ENCODE data around the gene GMIP.
A peak's percentile ranks its signal among the peaks of the same experiment; 100 is the strongest.
"Not testable (repeated sequence)": the region's sequence is repeated elsewhere in the genome, so short reads cannot be mapped to it uniquely, and the experiment has no call there.

The GMIP gene

DNA sequence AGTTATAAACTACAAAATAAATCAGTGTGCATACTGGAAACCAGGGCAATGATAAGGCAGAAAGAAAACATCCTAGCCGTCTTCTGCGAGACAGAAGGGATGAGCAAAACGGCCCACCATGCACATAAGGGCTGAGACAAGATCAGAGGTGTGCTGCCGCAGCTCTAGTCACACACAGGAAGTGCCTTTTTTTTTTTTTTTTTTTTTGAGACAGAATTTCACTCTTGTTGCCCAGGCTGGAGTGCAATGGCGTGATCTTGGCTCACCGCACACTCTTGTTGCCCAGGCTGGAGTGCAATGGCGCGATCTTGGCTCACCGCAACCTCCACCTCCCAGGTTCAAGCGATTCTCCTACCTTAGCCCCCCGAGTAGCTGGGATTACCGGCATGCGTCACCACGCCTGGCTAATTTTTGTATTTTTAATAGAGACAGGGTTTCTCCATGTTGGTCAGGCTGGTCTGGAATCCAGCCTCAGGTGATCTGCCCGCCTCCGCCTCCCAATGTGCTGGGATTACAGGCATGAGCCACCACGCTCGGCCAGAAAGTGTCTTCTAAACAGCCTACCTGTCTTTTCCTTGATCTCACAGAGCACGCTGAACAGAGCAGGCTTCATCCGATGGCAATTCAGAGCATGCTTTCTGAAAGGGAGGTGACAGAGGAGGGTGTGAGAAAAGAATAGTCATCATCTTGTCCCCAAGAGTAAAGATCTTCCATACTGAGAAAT, 44.6 kb downstream of the GMIP start:
- H3K27me3 ChIP-seq (ENCODE audit: insufficient read depth, low read length); H3K4me3 ChIP-seq (ENCODE audit: low read length); H3K9me3 ChIP-seq (ENCODE audit: insufficient read depth, low read depth, low read length); H3K9ac ChIP-seq (ENCODE audit: low read depth, low read length); H3K27ac ChIP-seq (ENCODE audit: low read depth, low read length); H3K36me3 ChIP-seq (ENCODE audit: insufficient read depth, low read length): not testable (repeated sequence)
- 96% methylated on average over 20 of the region's 20 CpGs for WGBS
- H3K4me1 ChIP-seq (ENCODE audit: insufficient read depth, low read length), result peaks cover 12% of the 10 kb centered on the region

GRCh38 chr19:19597809-19598306, 45.6 kb downstream of the GMIP start:
- no peak overlapping the region for H3K27ac ChIP-seq (ENCODE audit: low read depth, low read length)

DNA sequence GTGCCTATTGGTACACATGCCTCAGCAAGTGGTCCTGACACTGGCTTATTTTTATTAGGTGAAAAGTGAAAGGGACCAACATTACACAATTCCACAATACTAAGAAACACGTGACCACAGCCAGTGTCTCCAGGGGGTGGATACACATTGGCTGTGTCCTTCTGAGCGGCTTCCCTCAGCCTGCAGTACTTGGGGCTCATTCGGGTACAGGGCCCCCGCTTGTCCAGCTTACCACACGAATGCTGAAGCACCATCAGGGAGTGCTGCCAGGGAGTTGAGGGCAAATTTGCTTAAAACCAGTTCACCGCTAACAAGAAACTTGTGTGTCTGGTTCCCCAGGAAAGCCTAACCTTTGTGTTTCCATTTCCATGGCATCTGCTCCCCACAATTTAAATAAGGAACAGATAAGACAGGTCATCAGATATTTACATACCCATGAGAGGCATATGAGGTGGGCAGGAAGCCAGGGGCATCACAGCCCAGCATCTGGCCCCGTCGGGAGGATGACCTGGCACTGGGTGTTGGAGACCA, 48.2 kb downstream of the GMIP start:
- Histone ChIP-seq H3K27ac (ENCODE audit: low read depth, low read length) (no peak overlapping the region), H3K4me1 (ENCODE audit: insufficient read depth, low read length) (peaks cover 12% of the 10 kb centered on the region), H3K4me3 (ENCODE audit: low read length) (no peak overlapping the region), H3K27me3 (ENCODE audit: insufficient read depth, low read length) (no peaks in the 10 kb centered on the region), H3K36me3 (ENCODE audit: insufficient read depth, low read length) (0 out of 2 replicates have a peak, but pooled peaks cover 3% of the 10 kb centered on the region), H3K9me3 (ENCODE audit: insufficient read depth, low read depth, low read length) (no peaks in the 10 kb centered on the region), H3K9ac (ENCODE audit: low read depth, low read length) (no peak overlapping the region)
- WGBS, result 89% methylated on average over 8 of the region's 8 CpGs

More at GRCh38 chr19:19597809-19598306, 45.6 kb downstream of the GMIP start:
- no peak overlapping the region for H3K4me3 ChIP-seq (ENCODE audit: low read length)
- H3K9me3 ChIP-seq (ENCODE audit: insufficient read depth, low read depth, low read length), result no peaks in the 10 kb centered on the region
- peaks cover 9% of the 10 kb centered on the region for H3K4me1 ChIP-seq (ENCODE audit: insufficient read depth, low read length)
- H3K36me3 ChIP-seq (ENCODE audit: insufficient read depth, low read length), result 0 out of 2 replicates have a peak, but pooled peaks cover 3% of the 10 kb centered on the region
- H3K9ac ChIP-seq (ENCODE audit: low read depth, low read length), result no peak overlapping the region
- 91% methylated on average over 8 of the region's 8 CpGs for WGBS
- no peaks in the 10 kb centered on the region for H3K27me3 ChIP-seq (ENCODE audit: insufficient read depth, low read length)

- no peaks in the 10 kb centered on the region for H3K27me3 ChIP-seq (ENCODE audit: insufficient read depth, low read length)
- H3K4me3 ChIP-seq (ENCODE audit: low read length), result no peak overlapping the region
- 0 out of 2 replicates have a peak, but pooled peaks cover 3% of the 10 kb centered on the region for H3K36me3 ChIP-seq (ENCODE audit: insufficient read depth, low read length)
- no peak overlapping the region for H3K27ac ChIP-seq (ENCODE audit: low read depth, low read length)
- WGBS, result 97% methylated on average over 4 of the region's 4 CpGs
- H3K9ac ChIP-seq (ENCODE audit: low read depth, low read length), result no peak overlapping the region
- H3K9me3 ChIP-seq (ENCODE audit: insufficient read depth, low read depth, low read length), result no peaks in the 10 kb centered on the region
- peaks cover 12% of the 10 kb centered on the region for H3K4me1 ChIP-seq (ENCODE audit: insufficient read depth, low read length)
These were observed 49.1 kb downstream of the GMIP start for GRCh38 chr19:19594381-19594780.

DNA sequence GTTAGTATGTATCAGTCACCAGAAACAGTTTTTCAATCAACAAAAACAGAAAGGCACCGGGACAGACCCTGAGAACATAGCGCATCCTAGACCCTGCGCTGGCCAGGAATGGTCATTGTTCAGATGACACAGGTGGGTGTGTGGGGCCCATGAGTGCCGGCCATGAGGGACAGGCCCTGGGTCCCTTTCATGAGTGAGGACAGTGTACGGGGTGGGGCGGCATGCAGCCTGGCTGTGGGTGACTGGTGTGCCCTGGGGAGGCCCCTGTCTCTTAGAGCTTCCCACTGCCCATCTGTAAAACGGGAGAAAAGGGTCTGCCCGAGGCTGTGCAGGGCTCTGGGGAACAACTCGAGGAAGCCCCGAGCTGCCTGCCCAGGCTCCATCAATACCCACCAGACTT, 50.8 kb downstream of the GMIP start:
- no peaks in the 10 kb centered on the region for H3K27me3 ChIP-seq (ENCODE audit: insufficient read depth, low read length)
- no peak overlapping the region for H3K4me3 ChIP-seq (ENCODE audit: low read length)
- no peak overlapping the region for H3K27ac ChIP-seq (ENCODE audit: low read depth, low read length)
- peaks cover 12% of the 10 kb centered on the region for H3K4me1 ChIP-seq (ENCODE audit: insufficient read depth, low read length)
- WGBS, result 97% methylated on average over 10 of the region's 10 CpGs
- no peaks in the 10 kb centered on the region for H3K9me3 ChIP-seq (ENCODE audit: insufficient read depth, low read depth, low read length)
- 0 out of 2 replicates have a peak, but pooled peaks cover under 1% of the 10 kb centered on the region for H3K36me3 ChIP-seq (ENCODE audit: insufficient read depth, low read length)
- H3K9ac ChIP-seq (ENCODE audit: low read depth, low read length), result no peak overlapping the region

DNA sequence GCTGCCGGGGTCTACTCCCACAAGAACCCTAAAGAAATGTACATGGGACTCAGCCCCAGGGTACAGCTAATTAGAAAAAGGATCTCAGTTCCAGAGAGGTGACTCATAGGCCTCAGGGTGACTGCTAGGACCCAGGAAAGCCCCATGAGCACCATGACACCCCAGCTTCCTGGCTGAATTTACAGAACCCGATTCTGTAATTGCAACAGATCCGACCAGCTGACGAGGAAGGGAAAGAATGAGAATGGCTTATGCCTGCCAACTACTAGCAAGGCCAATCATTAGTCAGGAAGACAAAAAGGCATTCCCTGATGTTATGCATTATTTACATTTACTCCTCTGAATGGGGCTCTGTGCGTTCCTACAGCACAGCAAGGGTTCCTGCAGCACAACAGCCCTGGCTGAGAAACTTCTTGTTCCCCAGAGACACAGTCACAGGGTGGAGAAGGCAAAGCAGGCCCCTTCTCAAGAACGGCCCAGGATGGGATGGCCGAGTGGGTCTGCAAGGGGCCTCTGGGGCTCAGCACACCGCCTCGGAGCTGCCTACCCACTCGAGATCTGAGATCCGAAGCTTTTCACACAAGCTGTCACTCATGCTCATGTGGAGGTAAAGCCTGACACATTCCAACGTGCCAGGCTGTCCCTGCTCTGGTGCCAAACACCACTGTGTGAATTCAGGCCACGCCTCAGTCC, 52.2 kb downstream of the GMIP start:
- Histone ChIP-seq H3K27me3 (ENCODE audit: insufficient read depth, low read length) (no peaks in the 10 kb centered on the region), H3K4me1 (ENCODE audit: insufficient read depth, low read length) (peaks cover 12% of the 10 kb centered on the region), H3K27ac (ENCODE audit: low read depth, low read length) (peak overlapping the region; percentile 70; the same call in 1 of the 2 replicates), H3K9me3 (ENCODE audit: insufficient read depth, low read depth, low read length) (no peaks in the 10 kb centered on the region), H3K9ac (ENCODE audit: low read depth, low read length) (no peak overlapping the region), H3K4me3 (ENCODE audit: low read length) (0 out of 2 replicates have a peak overlapping the region, but pooled peaks have one; percentile 0), H3K36me3 (ENCODE audit: insufficient read depth, low read length) (no peaks in the 10 kb centered on the region)
- 53% methylated on average over 12 of the region's 13 CpGs for WGBS

DNA sequence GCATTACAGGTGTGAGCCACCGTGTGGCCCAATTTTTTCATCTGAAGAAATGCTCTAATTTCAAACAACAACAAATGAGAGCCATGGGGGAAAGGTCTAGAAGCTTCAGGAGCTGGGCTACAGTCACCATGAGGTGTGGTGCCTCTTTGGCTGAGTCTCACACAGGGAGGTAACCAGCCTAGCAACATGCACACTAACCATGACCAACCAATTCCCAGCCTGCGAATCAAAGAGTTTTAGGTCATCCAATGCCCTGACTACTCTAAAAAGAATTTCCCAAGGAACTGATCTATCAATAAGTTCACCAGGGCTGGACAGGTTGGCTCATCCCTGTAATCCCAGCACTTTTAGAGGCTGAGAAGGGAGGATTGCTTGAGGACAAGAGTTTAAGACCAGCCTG, 54.9 kb downstream of the GMIP start:
- Histone ChIP-seq H3K9ac (ENCODE audit: low read depth, low read length) (no peak overlapping the region), H3K36me3 (ENCODE audit: insufficient read depth, low read length) (no peaks in the 10 kb centered on the region), H3K27me3 (ENCODE audit: insufficient read depth, low read length) (no peaks in the 10 kb centered on the region), H3K9me3 (ENCODE audit: insufficient read depth, low read depth, low read length) (no peaks in the 10 kb centered on the region), H3K4me3 (ENCODE audit: low read length) (no peak overlapping the region), H3K27ac (ENCODE audit: low read depth, low read length) (no peak overlapping the region), H3K4me1 (ENCODE audit: insufficient read depth, low read length) (peaks cover 12% of the 10 kb centered on the region)
- 86% methylated on average over 2 of the region's 2 CpGs for WGBS

DNA sequence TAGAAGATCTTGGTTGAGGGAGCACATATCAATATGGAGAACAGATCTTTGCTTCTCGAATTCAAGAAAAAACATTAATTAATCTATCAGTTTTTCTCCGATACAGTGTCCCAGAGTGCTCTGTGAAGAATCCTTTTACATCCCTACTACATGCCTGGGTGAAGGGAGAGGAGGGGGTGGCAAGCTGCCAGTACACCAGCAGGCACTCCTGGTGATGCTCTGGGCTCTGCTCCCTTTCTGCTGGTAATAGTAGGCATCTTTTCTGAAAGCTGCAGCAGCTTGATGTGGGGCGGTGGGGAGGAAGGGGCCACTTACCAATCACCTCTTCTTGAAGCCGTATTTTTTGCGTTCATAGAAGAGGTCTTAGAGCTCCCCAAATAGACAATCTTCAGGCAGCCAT, 55.7 kb downstream of the GMIP start:
- WGBS, result 95% methylated on average over 4 of the region's 5 CpGs
- no peak overlapping the region for H3K9ac ChIP-seq (ENCODE audit: low read depth, low read length)

GRCh38 chr19:19584356-19584755, 59.1 kb downstream of the GMIP start:
- WGBS, result 90% methylated on average over 6 of the region's 6 CpGs
- H3K9me3 ChIP-seq (ENCODE audit: insufficient read depth, low read depth, low read length), result no peaks in the 10 kb centered on the region

More for the DNA sequence above, 55.7 kb downstream of the GMIP start:
- no peaks in the 10 kb centered on the region for H3K36me3 ChIP-seq (ENCODE audit: insufficient read depth, low read length)
- no peak overlapping the region for H3K27ac ChIP-seq (ENCODE audit: low read depth, low read length)
- no peaks in the 10 kb centered on the region for H3K27me3 ChIP-seq (ENCODE audit: insufficient read depth, low read length)
- H3K9me3 ChIP-seq (ENCODE audit: insufficient read depth, low read depth, low read length), result no peaks in the 10 kb centered on the region
- no peak overlapping the region for H3K4me3 ChIP-seq (ENCODE audit: low read length)
- peaks cover 12% of the 10 kb centered on the region for H3K4me1 ChIP-seq (ENCODE audit: insufficient read depth, low read length)

DNA sequence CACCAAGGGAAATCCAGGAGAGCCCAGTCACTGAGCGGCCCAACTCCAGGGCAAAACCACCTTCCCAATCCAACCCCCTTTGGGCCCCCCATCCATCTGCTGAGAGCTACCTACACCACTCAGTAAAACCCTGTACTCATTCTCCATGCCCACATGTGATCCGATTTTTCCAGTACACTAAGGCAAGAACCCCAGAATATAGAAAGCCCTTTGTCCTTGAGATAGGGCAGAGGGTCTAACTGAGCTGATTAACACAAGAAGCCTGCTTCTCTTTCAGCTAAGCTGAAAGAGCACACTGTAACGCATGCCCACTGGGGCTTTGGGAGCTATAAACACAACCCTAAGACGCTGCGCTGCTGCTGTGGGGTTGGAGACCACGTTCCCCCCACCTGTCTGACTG, 61.0 kb downstream of the GMIP start:
- Histone ChIP-seq H3K27ac (ENCODE audit: low read depth, low read length) (no peak overlapping the region), H3K9ac (ENCODE audit: low read depth, low read length) (no peak overlapping the region), H3K36me3 (ENCODE audit: insufficient read depth, low read length) (no peaks in the 10 kb centered on the region), H3K27me3 (ENCODE audit: insufficient read depth, low read length) (no peaks in the 10 kb centered on the region), H3K4me3 (ENCODE audit: low read length) (no peak overlapping the region), H3K4me1 (ENCODE audit: insufficient read depth, low read length) (no peaks in the 10 kb centered on the region), H3K9me3 (ENCODE audit: insufficient read depth, low read depth, low read length) (no peaks in the 10 kb centered on the region)
- 89% methylated on average over 6 of the region's 6 CpGs for WGBS

More at GRCh38 chr19:19584356-19584755, 59.1 kb downstream of the GMIP start:
- Histone ChIP-seq H3K27me3 (ENCODE audit: insufficient read depth, low read length) (no peaks in the 10 kb centered on the region), H3K9ac (ENCODE audit: low read depth, low read length) (no peak overlapping the region), H3K4me1 (ENCODE audit: insufficient read depth, low read length) (no peaks in the 10 kb centered on the region), H3K27ac (ENCODE audit: low read depth, low read length) (no peak overlapping the region), H3K36me3 (ENCODE audit: insufficient read depth, low read length) (no peaks in the 10 kb centered on the region), H3K4me3 (ENCODE audit: low read length) (no peak overlapping the region)

GRCh38 chr19:19581391-19581790, 62.1 kb downstream of the GMIP start:
- no peak overlapping the region for H3K4me3 ChIP-seq (ENCODE audit: low read length)
- no peak overlapping the region for H3K9ac ChIP-seq (ENCODE audit: low read depth, low read length)
- H3K9me3 ChIP-seq (ENCODE audit: insufficient read depth, low read depth, low read length), result no peaks in the 10 kb centered on the region
- H3K27ac ChIP-seq (ENCODE audit: low read depth, low read length), result no peak overlapping the region
- H3K36me3 ChIP-seq (ENCODE audit: insufficient read depth, low read length), result no peaks in the 10 kb centered on the region
- no peaks in the 10 kb centered on the region for H3K27me3 ChIP-seq (ENCODE audit: insufficient read depth, low read length)
- 95% methylated on average over 13 of the region's 13 CpGs for WGBS
- H3K4me1 ChIP-seq (ENCODE audit: insufficient read depth, low read length), result no peaks in the 10 kb centered on the region
